ENCODE results near the gene MLKL.

The MLKL gene

GRCh38 chr16:74641969-74642368 lies 58.7 kb downstream of the MLKL start:
- DNase-seq = no peak

- DNase-seq = no peak
These were observed 62.8 kb downstream of the MLKL start for GRCh38 chr16:74637742-74638453.

GRCh38 chr16:74635303-74635702 lies 65.4 kb downstream of the MLKL start:
- no peak for DNase-seq

- no peak for DNase-seq
These were observed 67.0 kb downstream of the MLKL start for GRCh38 chr16:74633686-74634085.

- no peak for DNase-seq
These were observed 73.0 kb downstream of the MLKL start for GRCh38 chr16:74627506-74628220.

- no peak for DNase-seq
These were observed 73.8 kb downstream of the MLKL start for GRCh38 chr16:74626741-74627416.

- no peak for DNase-seq
These were observed 74.9 kb downstream of the MLKL start for GRCh38 chr16:74625500-74626350.

GRCh38 chr16:74623839-74624235 lies 76.8 kb downstream of the MLKL start:
- no peak for DNase-seq

GRCh38 chr16:74623214-74623838 lies 77.3 kb downstream of the MLKL start:
- DNase-seq = no peak

GRCh38 chr16:74622005-74622404 lies 78.7 kb downstream of the MLKL start:
- DNase-seq = no peak

All from activated CD4-positive, CD25-positive, alpha-beta regulatory T cell treated with anti-CD3 and anti-CD28 coated beads, Interleukin-2, amount 50 U/mL, for 72 hours (primary cell).